PC-9 (cell line): ENCODE data around the gene TRIM38.

Source experiments
- CTCF ChIP-seq: fragments of 200-600 bp; sonication (generic); conservative IDR thresholded peaks from 2 replicates; pipeline ENCODE4 v1.6.1; 2017; ENCODE audit warnings: mixed run types, antibody characterized with exemption, mild to moderate bottlenecking, moderate library complexity
- EZH2 ChIP-seq: fragments of 200-600 bp; sonication (generic); IDR thresholded peaks from 2 replicates; pipeline ENCODE4 v1.8.0; 2017; ENCODE audit warnings: antibody characterized with exemption, low read depth

DNA sequence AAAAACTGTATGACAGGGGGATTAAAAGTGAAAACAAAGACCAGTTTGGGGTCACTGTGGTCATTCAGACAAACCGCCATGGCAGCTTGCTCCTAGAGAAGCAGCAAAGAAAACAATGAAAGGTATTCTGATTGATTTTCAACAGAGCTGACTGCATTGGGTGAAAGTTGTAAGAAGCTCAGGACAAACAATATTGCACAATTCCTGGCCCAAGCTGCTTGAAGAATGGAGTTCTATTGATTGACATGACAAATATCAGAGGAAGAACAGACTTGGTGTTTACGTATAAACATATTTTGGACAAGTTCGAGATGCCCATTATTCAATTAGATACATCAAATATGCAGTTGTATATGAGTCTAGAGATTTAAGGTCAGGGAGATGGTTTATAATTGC lies 62.0 kb downstream of the TRIM38 start:
- TF ChIP-seq CTCF = no peak
- TF ChIP-seq EZH2 = no peak
